GM15510 (cell line): ENCODE results near the gene GAK.

Experiments
- POLR2A ChIP-seq: IDR thresholded peaks from 3 replicates; pipeline ENCODE4 v1.6.1; 2011; ENCODE audit warnings: borderline replicate concordance; ENCODE audit not compliant: insufficient read length; ENCODE audit errors: extremely low read depth

Gene GAK

GRCh38 chr4:925771-926500 lies 6.2 kb downstream of the GAK start:
- no peak for TF ChIP-seq POLR2A

- no peak for TF ChIP-seq POLR2A
These were observed 6.9 kb downstream of the GAK start for GRCh38 chr4:925171-925570.

- no peak for TF ChIP-seq POLR2A
These were observed 7.7 kb downstream of the GAK start for GRCh38 chr4:924107-925096.

GRCh38 chr4:921830-922331 lies 10.2 kb downstream of the GAK start:
- TF ChIP-seq POLR2A: no peak

GRCh38 chr4:917992-918391 lies 14.1 kb downstream of the GAK start:
- TF ChIP-seq POLR2A: no peak

GRCh38 chr4:917466-917865 lies 14.7 kb downstream of the GAK start:
- no peak for TF ChIP-seq POLR2A

GRCh38 chr4:915595-915994 lies 16.5 kb downstream of the GAK start:
- TF ChIP-seq POLR2A: no peak

GRCh38 chr4:915041-915474 lies 17.1 kb downstream of the GAK start:
- no peak for TF ChIP-seq POLR2A

- TF ChIP-seq POLR2A: no peak
These were observed 17.6 kb downstream of the GAK start for GRCh38 chr4:914531-914930.

GRCh38 chr4:913280-913618 lies 18.9 kb downstream of the GAK start:
- TF ChIP-seq POLR2A: no peak

GRCh38 chr4:912548-913279 lies 19.4 kb downstream of the GAK start:
- no peak for TF ChIP-seq POLR2A

GRCh38 chr4:911871-912490 lies 20.1 kb downstream of the GAK start:
- no peak for TF ChIP-seq POLR2A

GRCh38 chr4:911221-911751 lies 20.8 kb downstream of the GAK start:
- TF ChIP-seq POLR2A: no peak
